SH-SY5Y (cell line): Measurements from ENCODE around the gene ITPRID2.

Experiments
- GATA2 ChIP-seq: IDR thresholded peaks from 2 replicates; pipeline ENCODE4 v1.6.1; 2011; ENCODE audit warnings: mild to moderate bottlenecking, low read depth, low read length
- GATA3 ChIP-seq: IDR thresholded peaks from 2 replicates; pipeline ENCODE4 v1.6.1; 2011; ENCODE audit warnings: low read depth, mild to moderate bottlenecking, low read length, moderate library complexity

The ITPRID2 gene

DNA sequence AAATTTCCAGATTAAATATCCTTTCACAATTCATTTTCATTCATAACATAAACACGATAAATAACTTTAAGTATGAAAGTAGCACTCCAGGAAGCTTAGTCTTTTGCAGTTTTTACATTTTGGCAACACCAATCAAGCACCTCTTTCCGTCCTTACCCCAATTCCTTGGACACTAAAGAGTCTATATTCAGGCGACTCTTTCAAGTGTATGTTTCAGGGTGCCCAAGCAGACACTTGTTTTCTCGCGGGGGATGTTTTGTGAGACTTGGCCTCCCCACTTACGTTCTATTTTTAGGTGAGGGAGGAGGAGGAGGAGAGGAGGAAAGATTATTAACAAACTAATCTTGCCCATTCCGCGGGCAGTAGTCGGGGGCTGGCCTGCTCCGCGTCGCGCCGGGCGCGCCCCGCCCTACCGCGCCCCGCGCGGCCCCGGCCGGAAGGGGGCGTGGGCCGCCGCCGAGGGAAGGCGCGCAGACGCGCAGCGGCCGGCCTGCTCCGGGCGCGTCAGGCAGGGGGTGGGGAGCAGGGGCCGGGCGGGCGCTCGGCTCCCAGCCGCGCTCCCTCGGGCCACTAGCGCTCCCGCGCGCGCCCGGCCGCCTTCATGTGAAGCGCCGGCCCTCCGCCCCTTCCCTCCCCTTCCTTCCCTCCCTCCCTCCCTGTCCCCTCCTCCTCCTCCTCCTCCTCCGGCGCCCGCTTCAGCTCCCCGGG, at the start of gene ITPRID2:
Gene ITPRID2, plus strand, starts transcription at position 473 of the 708 bp plus-strand sequence. CDS start 337 bp downstream, outside the sequence.
- TF ChIP-seq GATA3 (no peak), GATA2 (no peak)

DNA sequence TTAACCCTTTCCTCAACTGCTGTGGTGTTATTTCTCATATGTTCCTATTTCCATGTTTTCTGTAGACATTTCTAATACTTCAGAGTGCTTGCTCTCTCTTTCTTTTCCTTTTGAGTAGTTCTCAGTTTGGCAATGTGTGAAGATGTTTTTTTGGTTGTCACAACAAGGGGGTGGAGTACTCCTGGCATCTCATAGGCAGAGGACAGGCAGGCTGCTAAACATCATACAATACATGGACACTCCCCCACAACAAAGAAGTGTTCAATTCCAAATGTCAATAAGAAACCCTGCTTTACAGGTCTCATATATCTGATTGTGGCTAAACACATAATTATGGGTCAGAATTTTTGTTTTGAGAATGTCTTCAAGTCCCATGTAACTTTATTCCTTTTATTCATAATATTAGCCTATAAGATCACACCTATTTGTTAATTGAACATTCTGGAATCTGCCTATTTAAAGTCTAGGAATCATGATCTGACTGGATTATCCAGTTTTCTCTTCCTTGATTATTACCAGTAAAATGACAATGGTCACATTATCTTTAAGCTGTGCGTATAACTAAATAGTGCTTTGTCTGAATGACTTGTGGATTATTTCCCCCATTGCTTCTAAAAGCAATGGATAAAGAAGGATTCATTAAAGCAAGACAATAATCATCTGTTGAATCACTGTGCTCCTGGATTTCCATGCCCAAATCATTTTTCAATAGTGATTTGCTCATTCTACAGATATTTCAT, 46.8 kb upstream of the ITPRID2 start:
- TF ChIP-seq GATA3 (no peak), GATA2 (no peak)

DNA sequence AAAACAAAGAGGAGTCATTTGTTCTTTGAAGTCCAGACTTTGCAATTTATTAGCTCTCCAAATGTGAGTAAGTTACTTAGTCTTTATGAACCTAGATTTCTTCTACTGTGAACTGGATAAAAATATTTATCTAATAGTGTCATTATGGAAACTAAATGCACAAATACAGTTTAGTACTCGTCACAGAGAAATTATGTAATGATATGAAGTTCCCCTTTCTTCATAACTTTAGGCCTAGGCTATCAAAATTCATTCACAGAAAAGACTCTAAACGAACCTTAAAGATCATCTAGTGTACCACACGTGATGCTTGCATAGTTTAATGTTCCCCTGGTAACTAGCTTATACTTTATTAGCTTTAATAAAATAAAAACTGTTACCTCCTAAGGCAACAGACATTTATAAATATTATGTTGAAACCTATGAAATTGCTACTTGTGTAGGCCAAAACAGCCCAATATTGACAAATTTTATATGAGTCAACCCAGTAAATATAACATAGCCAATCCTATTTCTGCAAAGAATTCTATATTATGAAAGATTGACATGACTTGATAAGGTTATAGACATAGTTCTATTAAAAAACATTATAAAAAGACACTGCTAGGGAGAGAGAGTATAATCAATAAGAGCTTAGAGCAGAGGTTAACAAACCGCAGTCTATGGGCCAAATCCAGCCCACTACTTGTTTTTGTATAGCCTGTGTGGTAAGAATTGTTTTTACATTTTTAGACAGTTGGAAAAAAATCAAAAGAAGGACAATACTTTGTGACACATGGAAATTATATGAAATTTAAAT, 44.9 kb upstream of the ITPRID2 start:
- TF ChIP-seq GATA2, result no peak
- TF ChIP-seq GATA3, result no peak

DNA sequence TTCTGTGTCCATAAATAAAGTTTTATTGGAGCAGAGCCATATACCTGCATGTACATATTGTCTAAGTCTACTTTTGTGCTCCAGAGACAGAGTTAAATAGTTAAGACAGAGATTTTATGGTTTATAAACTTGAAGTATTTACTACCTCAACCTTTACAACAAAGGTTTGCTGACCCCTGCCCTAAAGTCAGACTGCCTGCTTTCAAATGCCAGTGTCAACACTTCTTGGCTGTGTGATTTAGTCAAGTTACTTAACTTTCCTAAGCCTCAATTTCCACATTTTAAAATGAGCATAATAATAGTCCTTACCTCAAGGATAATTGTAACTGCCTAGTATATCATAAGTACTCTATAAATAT, 44.4 kb upstream of the ITPRID2 start:
- no peak for TF ChIP-seq GATA3
- TF ChIP-seq GATA2, result no peak

DNA sequence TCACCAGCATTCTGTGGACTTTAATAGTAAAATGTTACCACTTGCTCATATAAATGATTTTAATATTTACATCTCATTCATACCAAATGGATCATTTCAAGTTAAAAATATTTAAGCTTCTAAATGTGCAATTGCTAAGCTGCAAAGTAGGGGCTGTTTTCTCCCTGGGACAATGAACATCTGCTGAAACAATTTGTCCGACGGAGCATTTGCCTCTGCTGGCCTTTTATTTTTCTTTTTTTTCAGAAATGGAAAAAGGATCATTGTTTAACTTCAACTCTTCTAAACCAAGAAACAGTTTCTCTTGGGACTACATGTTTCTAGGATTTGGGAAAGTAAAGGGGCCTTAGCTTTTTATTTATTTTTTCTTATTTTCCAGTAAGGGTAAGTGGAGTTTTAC, 43.8 kb upstream of the ITPRID2 start:
- TF ChIP-seq GATA2, result no peak

DNA sequence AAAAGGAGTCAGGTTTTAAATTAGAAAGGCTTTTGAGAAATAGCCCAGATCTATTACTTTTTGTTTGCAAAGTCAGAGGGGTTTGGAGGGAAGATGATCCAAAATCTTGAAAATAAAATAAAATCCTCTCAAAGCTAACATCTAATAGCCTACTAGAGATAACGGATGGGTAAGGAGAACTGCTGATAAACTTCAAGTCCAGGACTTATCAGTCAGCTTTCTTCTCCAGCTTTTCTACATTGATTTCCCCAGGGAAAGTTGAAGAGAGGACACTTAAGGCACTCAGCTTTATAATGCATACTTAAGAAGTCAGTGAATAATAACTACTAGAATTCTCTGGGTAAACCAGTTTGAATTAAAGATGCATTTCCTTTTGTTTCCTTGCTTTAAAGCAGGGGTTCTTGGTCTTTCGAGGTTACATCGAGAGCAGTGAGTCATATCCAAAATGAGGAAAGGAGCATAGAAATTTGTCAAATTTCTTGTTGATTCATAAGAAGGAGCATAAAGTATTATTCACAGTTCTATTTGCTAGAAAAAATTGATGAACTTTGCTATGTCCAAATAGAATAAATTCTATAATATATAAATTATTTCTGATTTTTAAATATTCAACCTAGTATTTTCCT, 43.2 kb upstream of the ITPRID2 start:
- no peak for TF ChIP-seq GATA3
- TF ChIP-seq GATA2, result no peak

DNA sequence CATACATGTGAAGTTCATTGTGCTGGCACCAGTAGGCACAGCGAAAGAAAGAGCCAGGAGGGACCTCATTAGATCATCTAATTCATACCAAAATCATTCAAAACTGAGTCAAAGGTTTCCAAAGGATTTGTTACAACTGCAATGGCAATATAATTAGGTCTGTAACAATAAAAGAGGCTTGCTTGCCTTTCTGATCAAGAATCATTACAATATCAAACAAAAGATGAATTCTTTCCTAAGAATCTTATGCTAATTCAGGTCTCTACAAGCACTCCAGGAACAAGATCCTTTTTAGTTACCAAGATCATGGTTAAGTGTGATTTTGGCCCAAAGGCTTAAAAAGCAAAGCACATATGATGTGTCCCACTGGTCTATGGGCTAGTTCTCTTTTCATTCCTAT, 41.9 kb upstream of the ITPRID2 start:
- TF ChIP-seq GATA3 (no peak), GATA2 (no peak)

DNA sequence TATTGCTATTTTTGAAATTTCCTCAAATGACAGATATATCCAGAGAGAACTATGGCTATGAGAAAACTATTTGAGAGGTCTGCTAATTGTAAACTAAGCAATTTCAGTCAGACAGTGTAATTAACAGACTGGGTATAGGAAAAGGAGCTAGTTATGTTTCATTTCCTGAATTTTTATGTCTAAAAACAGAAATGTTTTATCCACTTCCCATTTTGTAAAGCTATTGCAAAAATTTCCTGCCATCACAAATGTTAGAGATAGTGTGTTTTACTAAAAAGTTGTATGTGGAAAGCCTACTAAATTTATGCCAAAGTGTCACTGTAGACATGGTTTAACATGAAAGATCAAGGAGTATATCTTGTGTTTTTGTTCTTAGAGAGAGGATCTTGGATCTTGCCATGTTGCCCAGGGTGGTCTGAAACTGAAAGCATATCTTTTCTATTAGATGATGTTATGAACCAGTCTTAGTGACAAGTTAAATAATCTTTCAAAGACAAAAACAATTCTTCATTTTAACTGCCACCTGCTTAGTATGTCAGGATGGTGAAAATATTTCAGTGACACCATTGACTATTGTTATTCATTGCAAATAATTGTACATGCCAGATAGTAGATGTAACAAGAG, 40.5 kb upstream of the ITPRID2 start:
- TF ChIP-seq GATA3, result no peak
- TF ChIP-seq GATA2, result no peak

DNA sequence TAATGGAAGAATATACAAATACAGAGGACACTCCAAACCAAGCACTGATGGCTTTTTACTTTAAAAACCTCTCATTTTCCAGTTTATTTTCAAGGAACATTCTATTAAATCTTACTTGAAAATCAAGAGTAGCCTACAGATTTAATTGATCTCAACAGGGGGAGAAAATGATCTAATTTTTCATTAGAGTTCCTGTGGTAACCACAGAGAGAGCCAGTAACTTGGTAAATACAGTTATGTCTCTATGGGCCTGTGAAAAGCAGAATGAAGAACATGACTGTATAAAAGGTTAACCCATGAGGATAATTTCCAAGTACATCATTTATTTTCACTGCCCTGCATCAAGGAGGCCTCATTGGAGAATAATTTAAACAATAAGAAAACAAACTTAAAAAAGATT, 39.8 kb upstream of the ITPRID2 start:
- TF ChIP-seq GATA2, result no peak
- TF ChIP-seq GATA3, result no peak

DNA sequence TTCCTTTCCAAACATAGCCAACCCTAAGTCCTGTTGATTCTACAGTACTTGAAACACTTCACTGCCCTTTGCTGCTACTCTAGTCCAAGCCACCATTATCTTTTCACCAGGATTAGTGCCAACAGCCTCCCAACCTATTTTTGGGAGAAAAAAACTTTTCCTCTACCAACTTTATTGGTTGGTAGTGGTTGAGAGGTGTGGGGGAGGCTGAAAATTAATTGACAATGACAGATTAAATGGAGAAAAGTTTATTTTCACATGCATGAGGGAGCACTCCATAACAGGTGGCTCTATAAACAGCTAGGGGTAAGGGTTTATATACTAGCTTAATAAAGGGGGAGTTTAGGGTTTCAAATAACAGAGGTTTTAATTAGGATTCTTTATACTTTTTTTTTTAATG, 37.8 kb upstream of the ITPRID2 start:
- no peak for TF ChIP-seq GATA3
- TF ChIP-seq GATA2, result no peak

DNA sequence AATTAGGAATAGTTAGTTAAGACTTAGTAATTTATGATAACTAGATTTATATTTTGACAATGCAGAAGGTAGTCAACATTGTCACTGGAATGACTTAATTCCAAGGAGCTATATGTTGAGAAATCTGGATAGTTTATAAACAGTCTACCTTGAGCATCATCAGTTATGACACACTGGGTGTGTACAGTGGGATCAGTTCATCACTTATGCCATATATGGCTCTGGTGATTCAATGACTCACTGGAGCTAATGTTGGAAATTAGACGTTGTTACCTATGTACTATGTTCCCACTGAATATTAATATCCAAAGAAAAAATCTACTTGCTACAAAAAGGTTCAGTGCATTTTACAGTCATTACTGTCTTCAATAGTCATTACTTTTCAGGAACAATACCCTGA, 34.0 kb upstream of the ITPRID2 start:
- no peak for TF ChIP-seq GATA3
- TF ChIP-seq GATA2, result no peak

DNA sequence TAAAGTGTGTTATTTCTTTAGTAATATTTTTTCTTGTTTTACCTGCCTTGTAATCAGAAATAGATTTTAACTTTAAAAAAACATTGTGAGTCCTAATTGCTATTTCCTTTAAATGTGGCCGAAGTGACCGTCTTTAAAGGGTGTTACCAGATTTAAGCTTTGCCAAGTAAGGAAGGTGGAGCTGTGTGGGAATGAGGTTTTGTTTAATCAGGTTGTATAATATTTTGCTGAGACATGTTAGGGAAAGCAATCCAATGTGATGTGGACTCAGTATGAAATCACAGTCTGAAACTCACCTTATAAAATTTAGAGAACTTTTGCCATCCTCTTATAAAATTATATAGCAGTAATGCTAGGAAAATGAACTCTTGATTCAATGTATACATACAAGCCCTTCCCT, 32.9 kb upstream of the ITPRID2 start:
- TF ChIP-seq GATA2, result no peak
- TF ChIP-seq GATA3, result no peak

DNA sequence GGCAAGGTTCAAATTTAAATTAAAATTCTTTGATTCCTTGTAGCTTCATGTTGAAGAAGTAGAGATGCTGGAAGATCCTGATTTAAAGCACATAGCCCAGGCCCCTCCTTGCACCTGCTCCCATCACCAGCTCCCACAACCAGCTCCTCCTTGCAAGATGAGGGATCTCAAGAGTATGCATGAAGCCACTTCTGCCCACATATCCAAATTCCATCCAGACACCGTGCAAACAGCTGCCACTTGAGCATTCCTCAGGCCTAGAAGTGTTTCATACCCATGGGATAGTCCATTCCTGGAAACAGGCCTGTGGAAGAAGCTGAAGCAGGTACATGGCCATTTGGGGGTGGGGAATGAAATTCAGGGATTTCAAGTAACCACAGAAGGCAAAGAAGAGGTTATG, 32.4 kb upstream of the ITPRID2 start:
- TF ChIP-seq GATA2, result no peak
- TF ChIP-seq GATA3, result no peak

DNA sequence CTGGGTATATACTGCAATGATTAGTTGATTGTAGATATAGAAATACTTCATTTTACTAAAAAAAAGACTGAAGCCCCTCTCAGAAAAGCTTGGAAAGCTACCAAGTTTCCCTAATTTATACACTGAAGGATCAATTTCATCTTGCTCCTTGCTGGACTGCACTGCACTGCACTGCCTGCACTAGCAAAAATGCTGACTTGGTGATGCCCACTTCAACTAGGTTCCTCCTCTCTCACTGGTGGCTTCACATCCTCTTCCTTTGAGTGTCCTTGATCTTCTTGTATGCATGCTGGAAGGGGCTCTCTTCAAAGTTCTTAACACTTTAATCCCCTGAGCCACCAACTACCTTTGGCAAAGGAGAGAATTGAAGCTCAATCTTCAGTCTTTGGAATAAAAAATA, 31.7 kb upstream of the ITPRID2 start:
- TF ChIP-seq GATA2 (no peak), GATA3 (no peak)
